ENCODE data around the gene COP1.

DNA sequence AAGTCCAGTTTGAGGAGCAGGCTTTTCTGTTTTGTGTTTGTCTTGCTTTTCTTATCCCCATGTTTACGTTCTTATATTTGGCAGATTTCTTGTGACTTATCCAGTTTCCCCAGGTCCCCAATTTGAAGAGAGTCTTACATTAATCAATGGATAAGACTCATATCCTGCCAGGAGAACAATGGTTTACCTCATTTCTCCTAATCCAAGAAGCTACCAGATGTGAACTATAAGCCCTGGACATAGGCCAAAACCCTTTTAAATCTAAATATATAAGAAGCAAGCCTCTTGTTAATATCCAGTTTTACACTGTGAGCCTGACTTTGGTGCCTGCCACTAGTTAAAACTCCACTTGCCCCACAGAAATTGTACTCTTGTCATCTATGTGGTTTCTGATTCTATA lies 15.1 kb upstream of the COP1 start:
- no peak for TF ChIP-seq POLR2AphosphoS5 (IDR thresholded peaks at IDR 0.05)
- no peak for TF ChIP-seq POLR2A (IDR thresholded peaks at IDR 0.05)
- TF ChIP-seq EP300 (IDR thresholded peaks at IDR 0.05) = no peak

All from upper lobe of left lung (tissue), 4 donors.